Choroid plexus epithelial cell (primary cell): Measurements from ENCODE around the gene CFAP100.

Experiments used
- DNase-seq: peaks from one replicate; pipeline ENCODE4 v3.0.0-alpha.2; 2010; ENCODE audit warnings: low read depth
- H3K4me3 ChIP-seq: 2 replicates; pipeline ENCODE4 v1.5.1; 2011; ENCODE audit warnings: low read depth, mild to moderate bottlenecking, control low read depth, low read length, moderate library complexity
- TF ChIP-seq, protein P1 (sequence below): conservative IDR thresholded peaks from 2 replicates; pipeline ENCODE4 v1.5.1; 2011; ENCODE audit warnings: low read depth, mild to moderate bottlenecking, control low read depth, inconsistent platforms, low read length, moderate library complexity

Gene CFAP100

DNA sequence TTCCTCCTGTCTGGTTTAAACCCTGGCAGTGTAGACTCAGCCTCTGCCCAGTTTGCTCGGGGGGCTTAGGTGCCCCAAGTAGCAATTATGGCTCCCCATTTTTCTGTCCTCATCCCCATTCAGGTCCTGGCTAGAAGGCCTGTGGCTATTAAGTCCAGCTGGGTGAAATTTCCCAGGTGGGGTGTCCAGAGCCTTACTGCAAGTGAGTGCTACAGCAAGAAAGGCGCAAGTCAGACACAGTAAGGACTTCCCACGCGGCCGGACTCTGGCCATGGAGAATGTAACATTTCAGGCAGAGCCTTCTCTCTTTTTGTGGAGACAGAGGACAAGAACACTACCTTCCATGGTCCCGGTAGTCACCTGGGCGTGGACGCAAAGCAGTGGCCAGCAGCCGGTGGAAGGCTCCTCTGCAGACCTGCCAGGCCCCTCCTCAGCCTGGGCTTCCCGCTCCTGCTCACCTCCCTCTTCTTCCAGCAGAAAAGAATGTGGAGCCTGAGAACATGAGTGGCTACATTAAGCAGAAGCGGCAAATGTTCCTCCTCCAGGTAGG is 23.3 kb downstream of the CFAP100 start:
- no peak overlapping the region for H3K4me3 ChIP-seq
- DNase-seq, result no peak
- TF ChIP-seq, protein P1, sequence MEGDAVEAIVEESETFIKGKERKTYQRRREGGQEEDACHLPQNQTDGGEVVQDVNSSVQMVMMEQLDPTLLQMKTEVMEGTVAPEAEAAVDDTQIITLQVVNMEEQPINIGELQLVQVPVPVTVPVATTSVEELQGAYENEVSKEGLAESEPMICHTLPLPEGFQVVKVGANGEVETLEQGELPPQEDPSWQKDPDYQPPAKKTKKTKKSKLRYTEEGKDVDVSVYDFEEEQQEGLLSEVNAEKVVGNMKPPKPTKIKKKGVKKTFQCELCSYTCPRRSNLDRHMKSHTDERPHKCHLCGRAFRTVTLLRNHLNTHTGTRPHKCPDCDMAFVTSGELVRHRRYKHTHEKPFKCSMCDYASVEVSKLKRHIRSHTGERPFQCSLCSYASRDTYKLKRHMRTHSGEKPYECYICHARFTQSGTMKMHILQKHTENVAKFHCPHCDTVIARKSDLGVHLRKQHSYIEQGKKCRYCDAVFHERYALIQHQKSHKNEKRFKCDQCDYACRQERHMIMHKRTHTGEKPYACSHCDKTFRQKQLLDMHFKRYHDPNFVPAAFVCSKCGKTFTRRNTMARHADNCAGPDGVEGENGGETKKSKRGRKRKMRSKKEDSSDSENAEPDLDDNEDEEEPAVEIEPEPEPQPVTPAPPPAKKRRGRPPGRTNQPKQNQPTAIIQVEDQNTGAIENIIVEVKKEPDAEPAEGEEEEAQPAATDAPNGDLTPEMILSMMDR, result no peak

DNA sequence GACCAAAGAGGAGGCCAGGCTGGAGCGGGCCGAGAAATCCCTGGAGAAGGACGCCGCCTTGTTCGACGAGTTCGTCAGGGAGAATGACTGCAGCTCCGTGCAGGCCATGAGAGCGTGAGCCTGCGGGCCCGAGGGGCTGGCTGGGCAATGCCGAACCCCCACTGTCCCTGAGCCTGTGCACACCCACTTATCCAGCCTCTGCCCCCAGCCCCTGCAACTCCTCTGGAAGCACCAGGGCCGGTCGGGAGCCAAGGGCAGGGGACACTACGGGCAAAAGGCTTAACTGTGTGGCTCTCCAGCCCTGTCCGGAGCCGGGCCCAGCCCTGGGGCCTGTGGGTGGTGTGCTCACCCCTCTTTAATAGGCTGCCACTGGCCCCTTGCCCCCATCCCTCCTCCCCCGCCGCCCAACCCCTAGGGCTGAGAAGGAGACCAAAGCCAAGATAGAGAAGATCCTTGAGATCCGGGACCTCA is 24.0 kb downstream of the CFAP100 start:
- H3K4me3 ChIP-seq, result no peak overlapping the region
- DNase-seq, result no peak
- TF ChIP-seq, protein P1, result no peak

DNA sequence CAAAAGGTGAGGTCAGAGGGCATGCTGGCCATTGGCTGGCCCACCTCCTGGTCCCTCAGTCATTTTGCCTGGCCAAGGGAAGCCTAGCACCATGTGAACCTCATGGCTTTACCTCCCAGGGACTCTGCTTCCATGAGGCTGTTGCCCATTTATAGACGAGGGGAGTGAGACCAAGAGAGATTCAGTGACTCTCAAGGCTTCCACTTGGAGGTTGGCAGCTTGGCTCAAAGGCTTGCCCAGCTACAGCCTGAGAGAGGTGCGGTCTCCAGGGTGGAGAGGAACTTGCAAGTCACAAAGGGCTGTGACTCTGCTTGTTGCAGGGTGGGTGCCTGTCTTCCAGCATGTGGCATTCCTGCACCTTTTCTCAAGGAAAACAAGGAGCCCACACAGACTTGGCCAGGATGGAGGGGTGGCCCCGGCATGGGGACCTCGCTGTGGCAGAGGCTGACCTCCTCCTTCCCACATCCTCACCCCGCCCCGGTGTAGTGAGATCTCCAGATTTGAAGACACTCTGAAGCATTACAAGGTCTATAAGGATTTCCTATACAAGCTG is 24.5 kb downstream of the CFAP100 start:
- TF ChIP-seq, protein P1, result no peak
- no peak overlapping the region for H3K4me3 ChIP-seq
- no peak for DNase-seq

DNA sequence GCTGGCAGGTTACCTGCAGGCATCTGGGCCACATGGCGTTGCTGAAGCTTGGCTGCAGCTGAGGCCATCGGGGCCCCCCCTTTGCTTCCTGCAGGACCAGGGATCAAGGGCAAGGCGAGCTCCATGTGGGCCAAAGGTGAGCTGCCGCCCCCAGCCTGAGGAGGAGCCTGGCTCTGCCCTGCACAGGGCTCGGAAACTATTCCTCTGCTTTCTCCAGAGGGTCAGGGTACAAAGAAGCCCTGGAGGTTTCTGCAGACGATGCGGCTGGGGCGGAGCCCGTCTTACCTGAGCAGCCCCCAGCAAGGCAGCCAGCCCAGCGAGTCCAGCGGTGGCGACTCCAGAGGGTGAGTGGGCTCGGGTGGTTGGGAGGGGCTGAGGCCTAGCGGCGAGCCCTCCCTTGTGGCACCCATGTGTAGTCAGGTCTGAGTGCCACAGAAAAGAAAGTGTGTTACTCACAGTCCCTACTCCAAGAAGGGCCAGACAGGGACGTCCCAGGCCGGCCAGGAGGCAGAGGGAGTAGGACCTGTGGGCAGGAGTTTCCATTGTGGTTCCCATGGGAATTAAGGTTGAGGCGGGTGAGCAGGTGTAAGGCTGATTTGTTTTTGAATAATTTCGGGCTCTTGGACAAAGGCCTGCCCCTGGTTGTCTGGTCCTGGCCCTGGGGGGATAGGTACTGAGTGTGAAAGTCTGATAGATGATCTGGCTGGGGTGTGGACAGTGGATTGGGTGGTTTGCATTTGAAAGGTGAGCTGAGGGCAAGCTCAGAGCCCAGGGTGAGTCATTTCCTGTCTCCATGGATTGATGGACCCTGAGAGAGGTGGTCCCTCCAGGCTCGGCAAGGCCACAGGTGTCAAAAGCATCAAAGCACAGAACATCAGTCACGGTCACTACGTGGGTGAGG is 25.4 kb downstream of the CFAP100 start:
- TF ChIP-seq, protein P1, result no peak
- no peak for DNase-seq
- no peak overlapping the region for H3K4me3 ChIP-seq

DNA sequence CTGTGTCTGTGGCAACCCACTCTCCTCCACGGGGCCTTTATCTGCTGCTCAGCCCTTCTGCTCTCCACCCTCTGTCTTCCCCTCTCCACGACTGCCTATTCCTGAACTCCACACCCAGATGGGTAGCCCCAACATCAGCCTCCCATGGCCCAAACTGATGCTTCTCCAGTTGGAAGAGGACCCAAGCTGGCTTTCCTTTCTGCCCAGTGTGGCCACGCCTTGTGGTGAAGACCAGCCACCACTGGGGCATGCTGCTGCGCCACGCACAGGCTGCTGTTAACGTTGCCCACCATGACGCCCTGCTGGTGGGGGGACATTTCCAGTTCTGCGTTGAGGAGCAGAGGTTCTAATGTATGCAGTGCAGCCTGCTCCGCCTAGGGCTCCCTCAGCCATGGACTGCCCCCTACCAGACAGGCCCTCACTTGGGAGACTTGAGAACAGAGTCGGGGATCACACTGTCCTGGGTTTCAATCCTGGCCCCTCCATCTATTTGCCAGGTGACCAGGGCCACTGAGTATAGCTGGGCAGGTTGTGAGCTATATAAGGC is 26.9 kb downstream of the CFAP100 start:
- no peak overlapping the region for H3K4me3 ChIP-seq
- TF ChIP-seq, protein P1, result no peak

DNA sequence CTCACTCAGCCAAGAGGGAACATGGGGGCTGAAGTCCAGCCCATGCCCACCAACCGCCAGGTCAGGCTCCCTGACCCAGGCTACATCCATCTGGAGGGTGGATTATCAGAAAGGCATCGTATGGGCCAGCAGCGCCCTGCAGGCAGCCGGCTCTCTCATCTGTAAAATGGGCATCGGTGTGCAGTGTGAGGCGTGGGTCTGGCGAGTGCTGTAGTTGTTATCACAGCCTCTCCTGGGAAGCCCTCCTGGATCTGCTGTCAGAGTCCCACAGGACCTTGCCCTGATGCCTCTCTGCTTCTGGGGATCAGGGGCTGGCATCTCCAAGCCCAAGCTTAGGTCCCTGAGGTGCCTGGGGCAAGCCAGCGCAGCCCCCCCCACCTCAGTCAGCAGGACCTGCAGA is 27.4 kb downstream of the CFAP100 start:
- TF ChIP-seq, protein P1, result no peak
- DNase-seq, result no peak
- no peak overlapping the region for H3K4me3 ChIP-seq

More for the DNA sequence above, 26.9 kb downstream of the CFAP100 start:
- no peak for DNase-seq
